PFSK-1 (cell line): Measurements from ENCODE around the gene PARM1.

Experiments used
- FOXP2 ChIP-seq: optimal IDR thresholded peaks from 2 replicates; pipeline ENCODE3; 2011; ENCODE audit warnings: borderline replicate concordance, control low read depth, inconsistent platforms; ENCODE audit not compliant: insufficient read depth; ENCODE audit errors: extremely low read length, extremely low read depth
- POLR2AphosphoS5 ChIP-seq: IDR thresholded peaks from 2 replicates; pipeline ENCODE4 v1.6.1; 2012; ENCODE audit warnings: low read depth, mild to moderate bottlenecking, control low read depth, low read length, moderate library complexity
- REST ChIP-seq, 2 experiments: IDR thresholded peaks; 2 replicates each; pipeline versions ENCODE4 v1.6.1 to v1.8.0; 2011 to 2012; ENCODE audit warnings: low read depth in 2 of 2, low read length in 2 of 2, control low read depth in 1 of 2, inconsistent platforms in 1 of 2, mild to moderate bottlenecking in 1 of 2, moderate library complexity in 1 of 2; ENCODE audit not compliant: insufficient read depth in 1 of 2
- SIN3A ChIP-seq: IDR thresholded peaks from 2 replicates; pipeline ENCODE4 v1.6.1; 2012; ENCODE audit warnings: mild to moderate bottlenecking, low read length, moderate library complexity, borderline replicate concordance; ENCODE audit not compliant: insufficient read depth
- TAF1 ChIP-seq: IDR thresholded peaks from 2 replicates; pipeline ENCODE4 v1.6.1; 2012; ENCODE audit warnings: low read length, control low read depth, borderline replicate concordance; ENCODE audit not compliant: insufficient read depth

The PARM1 gene

DNA sequence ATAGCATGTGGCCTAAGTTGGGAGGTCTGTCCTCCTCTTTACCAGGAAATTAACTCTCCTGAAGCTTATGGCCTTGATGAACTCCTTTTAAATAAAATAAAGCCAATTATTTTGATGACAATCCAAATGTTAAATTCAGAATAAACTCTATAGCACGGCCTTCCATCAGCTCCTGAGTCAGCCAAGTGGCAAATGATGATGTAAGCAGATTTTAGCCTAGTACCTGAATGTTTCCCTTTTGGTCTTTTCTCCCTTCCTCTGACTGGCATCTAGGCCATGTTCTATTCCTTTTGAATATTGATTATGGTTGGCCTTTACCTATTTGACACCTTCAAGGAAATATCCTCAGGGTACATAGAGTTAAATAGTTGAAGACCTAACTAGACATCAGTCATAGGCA, 76.2 kb downstream of the PARM1 start:
- TF ChIP-seq POLR2AphosphoS5 (no peak), TAF1 (no peak), REST (IDR thresholded peaks at IDR 0.05; ENCODE audit: insufficient read depth in 1 of 2, low read depth in 2 of 2, low read length in 2 of 2) (no peak), FOXP2 (no peak), SIN3A (no peak)

DNA sequence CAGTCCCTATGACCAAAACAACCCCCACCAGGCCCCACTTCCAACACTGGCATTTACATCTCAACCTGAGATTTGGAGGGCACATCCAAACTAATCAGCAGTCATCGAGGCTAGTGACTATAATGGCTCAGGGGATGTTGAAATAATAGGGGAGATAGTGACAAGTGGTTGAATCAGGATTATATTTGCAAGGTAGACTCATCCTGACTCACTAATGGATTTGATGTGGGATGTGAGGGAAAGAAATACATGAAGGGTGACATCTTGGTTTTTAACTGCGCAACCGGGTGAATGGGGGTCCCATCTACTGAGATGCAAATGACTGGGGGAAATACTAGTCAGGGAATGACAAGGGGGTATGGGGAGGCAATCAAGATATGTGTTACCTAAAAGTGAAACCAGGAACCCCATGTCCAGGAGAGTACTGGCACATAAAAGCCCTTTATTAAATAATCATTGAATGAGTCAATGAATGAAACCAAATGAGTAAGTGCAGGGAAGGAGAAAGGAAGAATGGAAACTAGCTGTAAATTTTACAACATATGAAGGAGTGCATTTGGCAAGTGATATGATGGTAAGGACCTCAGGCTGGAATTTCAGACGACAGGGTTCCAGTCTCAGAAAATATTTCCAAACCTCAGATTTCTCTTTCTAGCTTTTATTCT, 78.3 kb downstream of the PARM1 start:
- TF ChIP-seq SIN3A (no peak), REST (IDR thresholded peaks at IDR 0.05; ENCODE audit: insufficient read depth in 1 of 2, low read depth in 2 of 2, low read length in 2 of 2) (no peak), TAF1 (no peak), POLR2AphosphoS5 (no peak), FOXP2 (no peak)

GRCh38 chr4:75015627-75016026, 82.7 kb downstream of the PARM1 start:
- TF ChIP-seq REST (IDR thresholded peaks at IDR 0.05; ENCODE audit: insufficient read depth in 1 of 2, low read depth in 2 of 2, low read length in 2 of 2), result no peak
- TF ChIP-seq SIN3A, result no peak
- no peak for TF ChIP-seq FOXP2
- no peak for TF ChIP-seq POLR2AphosphoS5
- no peak for TF ChIP-seq TAF1

GRCh38 chr4:75016472-75016871, 83.6 kb downstream of the PARM1 start:
- TF ChIP-seq SIN3A (no peak), REST (IDR thresholded peaks at IDR 0.05; ENCODE audit: insufficient read depth in 1 of 2, low read depth in 2 of 2, low read length in 2 of 2) (no peak), FOXP2 (no peak), TAF1 (no peak), POLR2AphosphoS5 (no peak)

DNA sequence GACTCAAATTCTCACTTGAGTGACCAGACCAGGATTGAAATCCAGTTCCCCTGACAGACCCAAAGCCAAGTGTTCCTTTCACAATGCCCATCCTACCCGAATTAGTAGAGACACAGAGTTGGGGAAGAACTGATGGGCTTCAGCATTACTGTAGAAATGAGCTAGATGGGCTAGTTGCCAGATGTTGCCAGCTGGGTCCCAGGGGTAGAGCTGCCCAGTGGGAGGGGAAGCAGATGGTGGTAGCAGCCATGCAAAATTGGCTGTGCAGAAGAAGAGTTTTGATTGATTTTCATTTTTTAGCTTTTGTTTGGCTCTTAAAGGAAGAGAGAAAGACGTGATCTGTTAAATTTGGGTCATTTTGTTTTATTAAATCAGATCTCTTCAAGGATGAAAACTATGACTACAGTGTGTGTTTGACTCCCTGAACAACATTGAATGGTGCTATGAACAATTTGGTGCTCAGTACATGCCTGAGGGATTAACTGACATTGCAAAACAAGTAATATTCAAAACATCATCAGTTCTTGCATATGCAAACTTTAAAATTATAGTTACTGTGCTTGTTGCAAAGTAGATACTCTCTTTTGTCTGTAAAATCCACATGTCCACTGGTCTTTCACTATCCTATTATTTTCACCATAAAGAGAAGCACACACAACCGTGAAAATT, 86.0 kb downstream of the PARM1 start:
- TF ChIP-seq SIN3A (no peak), POLR2AphosphoS5 (no peak)
